Raji (cell line): Measurements from ENCODE around the gene PPP6R1.

Experiments used
- POLR2A ChIP-seq: IDR thresholded peaks from 2 replicates; pipeline ENCODE4 v1.6.1; 2011; ENCODE audit warnings: low read depth, low read length, control low read depth; ENCODE audit not compliant: insufficient read depth

PPP6R1 gene

GRCh38 chr19:55206664-55207500 lies 51.9 kb downstream of the PPP6R1 start:
- no peak for TF ChIP-seq POLR2A

GRCh38 chr19:55199620-55200204 lies 59.1 kb downstream of the PPP6R1 start:
- no peak for TF ChIP-seq POLR2A

GRCh38 chr19:55198651-55199050 lies 60.2 kb downstream of the PPP6R1 start:
- TF ChIP-seq POLR2A, result no peak

GRCh38 chr19:55197528-55197927 lies 61.3 kb downstream of the PPP6R1 start:
- no peak for TF ChIP-seq POLR2A

GRCh38 chr19:55196803-55197202 lies 62.0 kb downstream of the PPP6R1 start:
- no peak for TF ChIP-seq POLR2A

- no peak for TF ChIP-seq POLR2A
Measured at GRCh38 chr19:55193481-55193880, 65.3 kb downstream of the PPP6R1 start.

GRCh38 chr19:55189403-55189835 lies 69.4 kb downstream of the PPP6R1 start:
- no peak for TF ChIP-seq POLR2A

GRCh38 chr19:55188625-55189024 lies 70.2 kb downstream of the PPP6R1 start:
- TF ChIP-seq POLR2A, result no peak

- TF ChIP-seq POLR2A, result no peak
Measured at GRCh38 chr19:55186080-55186479, 72.7 kb downstream of the PPP6R1 start.

- TF ChIP-seq POLR2A, result no peak
Measured at GRCh38 chr19:55181740-55182139, 77.1 kb downstream of the PPP6R1 start.
